GM18499 (cell line): Measurements from ENCODE around the gene OR2G3.

Experiments used
- ATAC-seq: cut with Tn5 transposase; IDR thresholded peaks from one replicate; pipeline ENCODE4 v1.9.1; 2021; ENCODE audit warnings: moderate number of reproducible peaks; ENCODE audit not compliant: insufficient read depth, unreplicated experiment

The OR2G3 gene

DNA sequence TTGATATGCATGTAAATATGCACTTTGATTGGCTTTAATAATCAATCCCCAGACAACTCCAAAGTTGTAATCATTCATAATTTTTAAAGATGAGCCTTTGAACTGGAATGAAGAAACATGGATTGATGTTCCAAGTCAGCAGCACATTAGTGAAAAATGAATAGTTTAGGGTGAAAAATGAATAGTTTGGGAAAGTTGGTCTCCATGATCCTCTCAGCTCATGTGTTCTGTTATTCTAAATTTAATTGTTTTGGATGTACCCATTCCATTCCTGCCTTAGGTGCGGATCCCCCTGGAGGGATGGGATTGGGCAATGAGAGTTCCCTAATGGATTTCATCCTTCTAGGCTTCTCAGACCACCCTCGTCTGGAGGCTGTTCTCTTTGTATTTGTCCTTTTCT, at the start of gene OR2G3:
TSS of gene OR2G3 (plus strand) at position 301 of the 400 bp plus-strand sequence. CDS start at position 301, 0 bp downstream.
- ATAC-seq = no peak

DNA sequence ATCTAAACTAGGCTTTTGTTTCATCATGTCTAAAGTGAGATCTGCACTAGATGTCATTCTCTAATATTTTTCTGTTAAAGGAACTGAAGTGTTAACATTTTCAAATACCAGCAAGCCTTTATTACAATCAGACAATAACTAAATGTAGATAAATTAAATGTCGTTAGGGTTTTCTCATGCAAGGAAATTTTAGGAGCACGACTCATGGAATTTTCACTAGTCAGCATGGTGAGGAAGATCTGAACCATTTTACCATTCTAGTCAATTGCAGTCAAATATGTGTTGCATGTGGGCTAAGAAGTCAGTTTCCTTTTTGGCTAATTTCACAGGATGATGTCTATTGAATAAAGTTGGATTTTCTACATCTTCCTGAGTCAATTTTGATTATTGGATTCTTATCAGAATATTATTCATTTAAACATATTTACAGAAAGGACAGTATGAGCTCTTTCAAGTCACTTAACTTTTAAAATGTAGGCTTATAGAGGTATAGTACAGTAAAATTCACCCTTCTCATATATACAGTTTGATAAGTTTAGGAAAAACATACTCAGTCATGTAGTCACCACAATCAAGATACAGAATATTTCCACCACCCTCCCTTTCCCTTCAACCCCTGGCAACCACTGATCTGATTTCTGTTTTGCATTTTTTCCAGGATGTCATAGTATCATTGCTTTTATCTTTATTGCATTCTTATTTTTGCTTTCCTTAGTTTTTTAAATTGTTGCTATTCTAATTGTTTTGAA, 47.3 kb upstream of the OR2G3 start:
- no peak for ATAC-seq

DNA sequence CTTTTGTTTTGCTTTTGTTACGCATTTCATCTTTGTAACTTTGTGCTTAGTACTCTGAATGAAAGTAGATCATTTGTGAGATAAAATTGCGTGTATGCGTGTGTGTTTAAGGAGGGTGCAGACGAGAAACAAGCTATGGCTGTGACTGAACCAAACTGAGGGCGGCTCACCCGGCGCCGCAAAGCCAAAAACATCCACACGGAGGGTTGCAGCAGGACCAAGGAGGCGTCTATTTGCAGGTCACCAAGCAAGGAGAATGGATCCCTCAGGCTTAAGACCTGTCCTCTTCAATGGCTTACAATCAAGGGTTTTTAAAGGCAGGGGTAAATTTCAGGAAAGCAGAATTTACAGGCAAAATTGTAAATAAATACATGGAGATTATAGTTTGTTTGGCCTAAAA, 43.7 kb upstream of the OR2G3 start:
- no peak for ATAC-seq

DNA sequence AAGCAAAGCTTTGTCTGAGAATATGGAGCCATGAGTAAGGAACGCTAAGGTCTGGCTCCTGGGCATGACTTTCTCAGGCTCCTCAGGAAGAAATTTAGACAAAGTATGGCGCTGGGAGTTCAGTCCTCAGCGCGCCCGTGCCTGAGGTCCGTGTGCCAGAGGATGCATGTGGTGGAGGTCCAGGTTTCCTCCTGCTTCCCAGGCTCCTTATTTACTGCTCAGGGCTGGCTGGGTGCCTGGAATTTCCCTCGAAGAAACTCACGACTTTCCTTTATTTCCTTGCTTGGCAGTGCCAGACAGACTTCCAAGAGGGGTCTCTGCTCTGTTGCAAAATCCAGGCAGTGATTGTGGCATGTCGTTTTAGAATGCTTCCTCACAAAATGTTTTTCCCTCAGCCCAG, 43.2 kb upstream of the OR2G3 start:
- ATAC-seq = no peak

DNA sequence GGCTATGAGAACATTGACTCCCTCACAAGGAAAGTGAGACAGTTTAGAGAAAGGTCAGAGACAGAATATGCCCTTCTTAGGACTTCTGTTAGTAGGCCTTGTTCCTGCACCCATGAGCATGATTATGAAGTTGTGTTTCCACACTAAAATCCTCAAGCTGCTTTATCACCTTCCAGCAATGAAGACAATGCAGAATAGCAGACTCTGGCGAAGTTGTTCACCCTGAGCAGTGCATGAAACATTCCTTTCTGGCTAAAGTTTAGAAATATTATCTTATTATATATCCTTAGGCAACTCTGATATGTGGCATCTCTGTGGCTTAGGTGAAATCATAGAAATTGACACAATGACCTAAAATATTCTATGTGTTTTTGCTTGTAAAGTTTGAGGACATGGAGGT, 31.1 kb upstream of the OR2G3 start:
- ATAC-seq = no peak

DNA sequence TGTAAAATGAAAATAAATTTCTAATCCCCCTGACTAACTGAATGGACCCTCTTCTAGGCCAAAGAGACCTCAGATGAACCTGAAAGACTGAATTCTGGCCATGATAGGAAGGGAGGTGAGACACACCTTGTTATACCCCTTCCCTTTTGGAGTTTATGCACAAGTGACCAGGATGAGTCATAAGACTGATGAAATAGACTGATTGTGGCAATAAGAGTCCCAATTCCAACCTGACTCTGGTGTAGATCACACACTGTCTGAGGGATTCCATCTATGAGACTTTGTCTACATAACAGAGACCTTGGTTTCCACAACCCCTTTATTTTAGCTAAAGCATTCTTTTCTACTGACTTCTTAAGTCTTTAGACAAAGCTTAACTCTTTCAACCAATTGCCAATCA, 30.7 kb upstream of the OR2G3 start:
- no peak for ATAC-seq

DNA sequence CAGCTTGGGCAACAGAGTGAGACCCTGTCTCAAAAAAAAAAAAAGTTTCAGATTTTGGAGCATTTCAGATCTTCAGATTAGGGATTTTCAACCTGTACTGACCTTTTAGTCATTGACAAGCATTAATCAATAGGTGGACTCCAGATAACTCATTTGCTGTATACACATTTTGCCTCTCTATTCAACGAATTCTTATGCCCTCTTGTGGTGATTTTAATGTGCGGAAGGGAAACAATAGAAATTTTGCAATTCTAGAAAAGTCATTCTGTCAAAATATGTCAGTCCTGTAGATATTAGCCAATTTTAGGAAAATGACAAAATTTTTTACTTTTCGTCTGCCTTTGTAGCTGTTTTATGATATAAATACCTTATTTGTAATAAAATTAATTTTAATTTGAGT, 28.9 kb upstream of the OR2G3 start:
- no peak for ATAC-seq

DNA sequence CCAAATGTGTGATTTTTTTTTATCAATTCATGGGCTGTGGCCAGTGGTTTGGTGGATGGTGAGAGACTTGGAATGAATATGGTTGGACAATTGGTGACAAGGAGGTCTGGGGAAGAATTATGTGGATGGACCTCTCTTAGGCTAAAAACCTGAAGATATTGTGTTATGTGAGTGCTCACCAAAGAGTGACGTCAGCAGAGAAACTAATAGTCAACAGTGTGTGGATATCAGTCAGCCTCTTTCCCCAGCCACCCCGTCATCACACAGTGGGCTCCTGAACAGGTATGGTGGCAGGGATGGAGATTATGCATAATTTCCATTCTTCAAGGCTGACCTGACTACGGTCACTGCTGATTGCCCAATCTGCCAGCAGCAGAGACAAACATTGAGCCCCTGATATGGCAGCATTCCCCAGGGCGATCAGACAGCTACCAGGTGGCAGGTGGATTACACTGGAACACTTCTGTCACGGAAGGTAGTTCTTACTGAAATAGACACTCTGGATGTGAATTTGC, 26.4 kb upstream of the OR2G3 start:
- ATAC-seq = no peak

DNA sequence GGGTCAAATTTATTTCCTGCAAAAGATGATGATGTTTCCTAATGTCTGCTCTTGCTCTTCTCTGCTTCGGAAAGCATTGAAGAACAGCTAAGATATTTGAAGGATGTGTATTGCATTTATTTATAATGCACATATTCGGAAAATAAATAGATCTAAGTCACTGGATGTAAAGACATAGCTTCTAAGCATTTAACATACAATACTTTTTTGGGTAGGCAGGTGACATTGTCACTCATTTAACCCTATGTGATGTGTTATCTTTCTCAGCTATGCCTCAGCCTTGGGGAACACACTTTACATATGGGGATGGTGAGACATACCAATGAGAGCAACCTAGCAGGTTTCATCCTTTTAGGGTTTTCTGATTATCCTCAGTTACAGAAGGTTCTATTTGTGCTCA, 17.3 kb upstream of the OR2G3 start, which contains the start of gene OR2G2:
TSS of gene OR2G2 (plus strand) at position 301 of the 400 bp plus-strand sequence. CDS start at position 301, 0 bp downstream.
- ATAC-seq = no peak

DNA sequence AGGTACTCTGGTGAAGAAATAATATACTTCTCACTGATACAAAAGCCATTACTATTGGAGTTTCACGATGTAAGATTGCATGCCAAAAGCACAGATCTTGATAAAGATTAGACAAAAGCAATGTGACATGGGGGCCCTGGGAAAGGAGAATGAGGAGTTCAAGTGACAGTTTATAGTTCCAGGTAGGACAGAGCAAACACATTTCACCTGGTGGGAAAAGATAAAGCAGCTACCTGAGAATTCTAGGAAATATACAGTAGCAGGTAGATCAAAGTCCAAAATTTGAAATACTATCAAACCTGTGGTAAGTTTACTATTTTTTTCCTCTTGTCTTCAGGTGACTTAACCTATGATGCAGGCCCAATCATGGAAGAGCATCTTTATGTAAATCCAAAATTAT, 8.0 kb downstream of the OR2G3 start:
- ATAC-seq = no peak

DNA sequence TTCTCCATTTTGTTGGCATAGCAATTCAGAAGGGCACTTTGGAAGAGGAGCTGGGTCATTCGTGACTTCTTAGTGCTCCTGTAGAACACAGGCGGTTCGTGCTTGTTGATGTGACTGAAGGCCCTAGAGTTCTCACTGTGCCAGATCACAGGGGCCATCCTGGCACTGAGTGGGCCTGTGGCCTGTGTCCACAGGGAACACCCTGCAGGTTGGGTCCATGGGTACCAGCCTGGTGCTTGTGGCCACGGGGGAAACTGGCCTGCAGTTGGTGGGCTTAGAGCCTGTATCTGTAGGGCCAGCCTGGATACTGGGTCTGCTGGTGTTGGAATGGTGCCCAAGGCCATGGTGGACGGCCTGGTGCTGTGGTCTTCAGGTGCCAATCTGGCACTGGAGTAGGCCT, 9.2 kb downstream of the OR2G3 start:
- ATAC-seq = no peak

DNA sequence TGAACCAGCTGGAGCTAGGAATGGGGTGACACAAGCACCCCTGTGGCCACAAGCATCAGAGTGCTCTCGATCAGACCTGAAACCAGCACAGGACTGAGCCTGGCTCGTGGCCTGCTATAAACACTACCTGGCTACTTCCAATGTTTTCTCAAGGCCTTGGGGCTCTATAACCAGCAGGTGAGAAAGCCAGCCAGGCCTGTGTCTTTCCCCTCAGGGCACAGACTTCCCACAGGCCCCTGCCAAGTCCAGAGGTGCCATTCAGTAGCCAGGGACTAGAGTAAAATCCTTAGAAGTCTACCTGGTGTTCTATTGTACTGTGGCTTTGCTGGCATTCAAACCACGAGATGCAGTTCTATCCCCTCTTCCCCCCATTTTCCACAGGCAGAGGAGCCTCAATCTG, 22.6 kb downstream of the OR2G3 start:
- ATAC-seq = no peak

DNA sequence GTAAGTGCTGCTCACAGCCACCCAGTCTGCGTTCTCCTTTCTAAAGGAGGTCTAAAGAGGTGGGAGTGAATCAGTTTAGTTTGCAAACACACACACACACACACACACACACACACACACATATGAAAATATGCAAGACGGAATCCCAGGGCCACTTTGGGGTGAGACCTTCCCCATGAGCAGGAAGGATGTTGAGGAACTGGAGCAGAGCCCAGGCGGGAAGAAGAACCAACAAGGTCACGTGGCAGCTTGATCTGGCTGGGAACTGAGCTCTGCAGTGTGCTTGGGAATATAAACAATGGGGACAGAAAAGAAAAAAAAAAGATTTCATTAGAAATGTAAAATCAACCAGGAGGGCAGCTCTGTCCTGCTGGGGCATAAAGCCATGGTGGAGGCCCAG, 32.6 kb downstream of the OR2G3 start:
- ATAC-seq = no peak

DNA sequence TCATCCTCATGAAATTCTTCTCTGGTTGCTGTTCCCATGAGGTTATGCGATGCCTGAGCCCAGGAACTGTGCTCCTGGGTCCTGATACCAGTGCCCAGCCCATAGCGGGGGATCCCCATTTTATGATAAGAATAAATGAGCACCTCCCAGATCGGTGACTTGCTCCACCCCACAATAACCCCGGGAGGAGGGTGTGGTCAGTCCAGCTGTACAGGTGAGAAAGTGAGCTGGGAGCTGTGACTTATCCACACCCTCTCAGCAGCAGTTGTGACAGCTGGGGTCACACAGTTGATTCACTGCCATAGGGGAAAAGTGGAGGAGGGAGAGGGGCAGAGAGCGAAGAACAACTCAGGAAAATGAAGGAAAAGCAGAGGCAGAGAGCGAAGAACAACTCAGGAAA, 33.4 kb downstream of the OR2G3 start:
- no peak for ATAC-seq

DNA sequence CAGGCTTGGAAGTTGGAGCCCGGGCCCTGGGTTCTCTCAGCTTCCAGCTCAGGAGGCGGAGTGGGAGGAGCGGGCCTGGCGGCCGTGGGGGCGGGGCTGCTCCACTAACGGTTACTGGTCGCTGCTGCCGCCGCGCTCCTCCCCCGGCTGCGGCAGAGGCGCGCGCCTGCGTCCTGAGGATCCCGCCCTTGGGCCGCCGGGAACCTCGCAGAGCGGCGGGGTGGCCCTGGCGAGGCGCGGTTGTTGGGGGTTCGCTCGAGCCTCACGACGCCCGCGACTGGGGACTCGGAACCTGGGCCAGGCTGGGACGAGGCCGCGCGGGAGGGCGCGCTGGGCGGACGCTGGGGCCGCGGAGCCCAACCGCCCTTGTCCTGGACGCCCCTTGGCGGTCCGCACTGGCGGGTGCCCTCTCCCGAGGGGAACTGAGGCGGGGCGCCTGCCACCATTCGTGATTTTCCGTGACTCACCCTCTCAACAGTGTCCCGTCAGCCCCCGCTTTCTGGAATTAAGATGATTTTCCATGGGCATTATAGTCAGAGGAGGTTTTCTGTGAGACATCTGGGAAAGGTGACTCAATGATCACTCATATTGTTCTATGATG, 34.1 kb downstream of the OR2G3 start:
- ATAC-seq = no peak

DNA sequence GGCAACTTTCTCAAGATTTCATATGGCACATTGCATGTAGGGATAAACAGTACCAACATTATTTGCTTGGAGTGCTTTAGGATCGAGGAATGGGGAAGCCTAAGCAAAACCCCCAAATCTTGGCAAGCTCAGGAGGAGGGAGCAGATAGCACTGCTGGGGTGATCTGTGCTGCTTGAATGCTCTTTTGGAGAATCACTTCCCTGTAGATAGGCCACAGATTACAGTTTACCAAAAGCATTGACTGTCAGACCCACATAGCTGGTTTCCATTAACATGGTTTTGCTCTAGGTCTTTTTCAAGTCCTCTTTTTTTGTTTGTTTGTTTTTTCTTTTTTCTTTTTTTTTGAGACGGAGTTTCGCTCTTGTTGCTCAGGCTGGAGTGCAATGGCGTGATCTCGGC, 37.4 kb downstream of the OR2G3 start:
- no peak for ATAC-seq

DNA sequence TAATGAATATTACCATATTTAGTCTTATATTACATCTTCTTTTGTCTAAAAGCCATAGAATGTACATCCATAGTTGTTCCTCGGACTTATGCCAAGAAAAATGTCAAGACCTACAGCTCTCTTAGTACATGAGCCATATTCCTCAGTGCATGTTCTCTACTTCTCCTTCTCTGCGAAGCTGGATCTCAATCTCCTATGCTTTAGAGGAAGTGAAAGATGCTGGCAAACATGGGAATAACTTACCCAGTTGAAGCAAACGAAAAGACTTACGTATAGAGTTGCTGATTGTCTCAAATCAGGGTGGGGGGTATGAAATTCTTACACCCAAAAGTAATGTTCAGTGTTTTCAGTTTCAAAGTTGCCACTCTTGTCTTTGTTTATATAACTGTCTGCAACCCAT, 41.5 kb downstream of the OR2G3 start:
- ATAC-seq = no peak

DNA sequence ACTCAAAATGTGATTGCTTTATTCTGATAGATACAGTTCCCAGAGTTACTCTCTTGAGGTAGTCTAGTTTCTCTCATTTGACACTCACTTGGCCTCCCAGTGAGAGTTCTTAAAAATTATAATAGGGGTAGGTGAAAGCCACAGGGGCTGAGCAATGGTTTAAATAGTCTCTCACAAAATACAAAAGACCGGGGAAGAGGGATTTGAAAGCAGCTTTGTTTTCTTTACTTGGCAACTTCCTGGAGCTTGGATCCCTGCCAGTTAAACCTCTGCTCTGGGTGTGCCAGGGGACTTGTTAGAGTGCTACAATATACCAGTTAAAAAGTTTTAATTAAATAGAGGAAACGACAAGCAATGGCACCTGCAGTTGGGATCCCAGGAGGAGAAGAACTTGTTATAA, 42.5 kb downstream of the OR2G3 start:
- no peak for ATAC-seq

DNA sequence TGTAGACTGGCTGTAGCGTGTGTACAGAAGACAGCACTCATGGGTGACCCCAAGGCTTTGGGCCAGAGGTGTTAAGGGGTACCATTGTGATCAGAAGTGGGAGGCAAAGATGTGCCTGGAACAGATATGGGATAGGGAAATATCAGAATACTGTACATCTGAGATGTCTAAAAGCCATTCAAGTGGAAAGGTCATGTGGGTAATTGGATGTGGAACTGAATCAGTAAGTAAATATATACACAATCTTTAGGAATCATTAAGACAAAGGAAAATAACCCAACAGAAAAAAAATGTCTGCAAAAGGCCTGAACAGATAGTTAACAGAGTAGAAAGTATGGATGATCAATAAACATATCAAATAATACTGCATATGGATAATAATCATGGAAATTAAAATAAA, 47.7 kb downstream of the OR2G3 start:
- no peak for ATAC-seq
